Tibial nerve (tissue), 4 donors: Measurements from ENCODE around the gene CRYGN. TPM values are rescaled to one million over a fixed set of nuclear protein-coding genes. Genes with fewer than 3 reads are reported as not detected.

Experiments
- DNase-seq, 2 donors: peaks; one replicate each; pipeline ENCODE4 v3.0.0-alpha.2; 2019; ENCODE audit warnings: low spot score in 2 of 2
- H3K27ac ChIP-seq, 4 donors: fragments of 200-600 bp; sonication (generic) in 3 of 4; one replicate each; pipeline ENCODE4 v1.5.1; 2017 to 2019; ENCODE audit warnings: mild to moderate bottlenecking in 1 of 4
- H3K27me3 ChIP-seq, 2 donors: fragments of 200-600 bp; sonication (generic) in 1 of 2; one replicate each; pipeline versions ENCODE4 v1.5.1 to v1.6.0; 2017 to 2019
- H3K36me3 ChIP-seq, 3 donors: fragments of 200-600 bp; sonication (generic); one replicate each; pipeline ENCODE4 v1.5.1; 2018 to 2019
- H3K4me1 ChIP-seq, 4 donors: fragments of 200-600 bp; sonication (generic) in 3 of 4; one replicate each; pipeline ENCODE4 v1.5.1; 2017 to 2019
- H3K4me3 ChIP-seq, 4 donors: fragments of 200-600 bp; sonication (generic) in 3 of 4; one replicate each; pipeline ENCODE4 v1.5.1; 2017 to 2019; ENCODE audit warnings: mild to moderate bottlenecking in 1 of 4, moderate library complexity in 1 of 4
- H3K9me3 ChIP-seq, 4 donors: fragments of 200-600 bp; sonication (generic) in 3 of 4; one replicate each; pipeline ENCODE4 v1.5.1; 2017 to 2019
- CTCF ChIP-seq, 5 experiments: fragments of 200-600 bp in 3 of 5; fragments of 450-650 bp in 2 of 5; sonication (generic) in 3 of 5; IDR thresholded peaks; one replicate each; pipeline ENCODE4 v1.5.1; 2016 to 2019; ENCODE audit warnings: antibody characterized with exemption in 5 of 5, mild to moderate bottlenecking in 3 of 5, moderate library complexity in 2 of 5
- EP300 ChIP-seq, 2 donors: sonication (generic); formaldehyde crosslinking; IDR thresholded peaks; one replicate each; pipeline ENCODE4 v1.6.1; 2017; ENCODE audit warnings: antibody characterized with exemption in 2 of 2, mild to moderate bottlenecking in 1 of 2
- POLR2A ChIP-seq, 2 donors: fragments of 450-650 bp; IDR thresholded peaks; one replicate each; pipeline ENCODE4 v1.6.1; 2017; ENCODE audit warnings: antibody characterized with exemption in 2 of 2, mild to moderate bottlenecking in 2 of 2, moderate library complexity in 2 of 2
- WGBS, 2 donors: methylation state at CpG; one replicate each; pipeline ENCODE4 v1.1.5; 2018; 5-methylcytosine and 5-hydroxymethylcytosine counted together
- total RNA-seq, 4 donors: library from RNA; depleted of rRNA; stranded (reverse); fragments of >200 nt; gene quantifications; one replicate each; pipeline ENCODE4 v1.1.0, GENCODE V29; 2016

Gene CRYGN
- total RNA-seq, 4 donors from 2014 or later = 0.59 to 1.5 (median 0.87) TPM; not detected in 1

- DNase-seq = no peak
- no peak overlapping the region for H3K4me3 ChIP-seq
- 63 to 81% methylated on average over 7 to 9 of the region's 13 CpGs for WGBS, 2 donors
- H3K9me3 ChIP-seq = no peaks in the 10 kb centered on the region
- no peak overlapping the region for H3K27ac ChIP-seq
- H3K36me3 ChIP-seq = no peaks in the 10 kb centered on the region
- TF ChIP-seq POLR2A (IDR thresholded peaks at IDR 0.05) (no peak), EP300 (IDR thresholded peaks at IDR 0.05) (no peak), CTCF (IDR thresholded peaks at IDR 0.05) (no peak)
- peaks cover 0 to 6% (median 0%) of the 10 kb centered on the region in 4 donors for H3K4me1 ChIP-seq
- no peaks in the 10 kb centered on the region for H3K27me3 ChIP-seq
These were observed 13.4 kb upstream of the CRYGN start for GRCh38 chr7:151453326-151453791.

- DNase-seq = no peak
- Histone ChIP-seq H3K27me3 (no peaks in the 10 kb centered on the region), H3K9me3 (no peaks in the 10 kb centered on the region), H3K36me3 (no peaks in the 10 kb centered on the region), H3K4me3 (no peak overlapping the region), H3K27ac (no peak overlapping the region), H3K4me1 (peaks cover 0 to 11% (median 3%) of the 10 kb centered on the region in 4 donors)
- WGBS, 2 donors = 78 to 84% methylated on average over 12 to 15 of the region's 15 CpGs
- TF ChIP-seq EP300 (IDR thresholded peaks at IDR 0.05) = no peak
- TF ChIP-seq CTCF (IDR thresholded peaks at IDR 0.05) = no peak
- TF ChIP-seq POLR2A (IDR thresholded peaks at IDR 0.05) = no peak
These were observed 12.9 kb upstream of the CRYGN start for GRCh38 chr7:151452680-151453325.

GRCh38 chr7:151451626-151452571 is 12.0 kb upstream of the CRYGN start:
- Histone ChIP-seq H3K27ac (no peak overlapping the region), H3K36me3 (no peaks in the 10 kb centered on the region), H3K9me3 (no peaks in the 10 kb centered on the region), H3K27me3 (no peaks in the 10 kb centered on the region), H3K4me1 (peaks cover 0 to 14% (median 3%) of the 10 kb centered on the region in 4 donors), H3K4me3 (no peak overlapping the region)
- no peak for TF ChIP-seq EP300 (IDR thresholded peaks at IDR 0.05)
- TF ChIP-seq POLR2A (IDR thresholded peaks at IDR 0.05) = no peak
- TF ChIP-seq CTCF (IDR thresholded peaks at IDR 0.05) = no peak
- DNase-seq = peak in 1 of 2 donors; percentile 8
- WGBS, 2 donors = 76 to 85% methylated on average over 23 of the region's 23 CpGs

- Histone ChIP-seq H3K9me3 (no peaks in the 10 kb centered on the region), H3K4me1 (peaks cover 0 to 14% (median 3%) of the 10 kb centered on the region in 4 donors), H3K4me3 (no peak overlapping the region), H3K27ac (no peak overlapping the region), H3K36me3 (no peaks in the 10 kb centered on the region), H3K27me3 (no peaks in the 10 kb centered on the region)
- DNase-seq = no peak
- TF ChIP-seq POLR2A (IDR thresholded peaks at IDR 0.05) (no peak), CTCF (IDR thresholded peaks at IDR 0.05) (no peak), EP300 (IDR thresholded peaks at IDR 0.05) (no peak)
- WGBS, 2 donors = 86 to 91% methylated on average over 4 to 5 of the region's 5 CpGs
These were observed 11.2 kb upstream of the CRYGN start for GRCh38 chr7:151451156-151451555.

GRCh38 chr7:151449990-151450389 is 10.0 kb upstream of the CRYGN start:
- no peak overlapping the region for H3K27ac ChIP-seq
- no peaks in the 10 kb centered on the region for H3K9me3 ChIP-seq
- TF ChIP-seq EP300 (IDR thresholded peaks at IDR 0.05) = no peak
- no peak for TF ChIP-seq POLR2A (IDR thresholded peaks at IDR 0.05)
- no peak for TF ChIP-seq CTCF (IDR thresholded peaks at IDR 0.05)
- WGBS, 2 donors = 85 to 91% methylated on average over 9 of the region's 9 CpGs
- no peaks in the 10 kb centered on the region for H3K27me3 ChIP-seq
- H3K4me3 ChIP-seq = no peak overlapping the region
- DNase-seq = peak in 1 of 2 donors; percentile 3
- peaks cover 0 to 14% (median 3%) of the 10 kb centered on the region in 4 donors for H3K4me1 ChIP-seq
- no peaks in the 10 kb centered on the region for H3K36me3 ChIP-seq
